Keratinocyte (primary cell): ENCODE data around the gene CCDC146. TPM values are rescaled to one million over a fixed set of nuclear protein-coding genes. Genes with fewer than 3 reads are reported as not detected.

Experiments used
- DNase-seq: peaks from one replicate; pipeline ENCODE4 v3.0.0-alpha.2; 2011; ENCODE audit warnings: low read depth, missing footprints, low spot score
- FAIRE-seq: peaks from 2 replicates; lab custom pipeline; 2011; peaks lifted over from hg19 to GRCh38; lab: Jason Lieb, UNC
- H2AFZ ChIP-seq: 2 replicates; pipeline ENCODE4 v1.6.0; 2012; ENCODE audit warnings: low read length, control low read depth, inconsistent platforms; ENCODE audit not compliant: control insufficient read depth
- H3K27ac ChIP-seq: 2 replicates; pipeline ENCODE4 v1.5.1; 2011; ENCODE audit warnings: low read length; ENCODE audit not compliant: control insufficient read depth, insufficient read depth
- H3K27me3 ChIP-seq: 3 replicates; pipeline ENCODE4 v1.6.0; 2011; ENCODE audit warnings: low read length; ENCODE audit not compliant: control insufficient read depth, insufficient read depth; ENCODE audit errors: extremely low read depth
- H3K36me3 ChIP-seq, 2 experiments: 2 replicates in 1 of 2; 3 replicates in 1 of 2; pipeline ENCODE4 v1.5.1; 2011; ENCODE audit warnings: low read length in 2 of 2, mild to moderate bottlenecking in 1 of 2; ENCODE audit not compliant: control insufficient read depth in 2 of 2, insufficient read depth in 2 of 2; ENCODE audit errors: extremely low read depth in 1 of 2
- H3K4me1 ChIP-seq: 3 replicates; pipeline ENCODE4 v1.5.1; 2011; ENCODE audit warnings: low read length; ENCODE audit not compliant: control insufficient read depth, insufficient read depth; ENCODE audit errors: extremely low read depth
- H3K4me2 ChIP-seq: 3 replicates; pipeline ENCODE4 v1.6.0; 2011; ENCODE audit warnings: low read depth, low read length; ENCODE audit not compliant: control insufficient read depth, insufficient read depth; ENCODE audit errors: extremely low read depth
- H3K4me3 ChIP-seq, 3 experiments: fragments of 200-600 bp in 1 of 3; sonication (generic) in 1 of 3; 2 replicates in 2 of 3; 3 replicates in 1 of 3; pipeline ENCODE4 v1.5.1; 2011 to 2016; ENCODE audit warnings: low read length in 3 of 3, mild to moderate bottlenecking in 3 of 3, control low read depth in 2 of 3, inconsistent platforms in 1 of 3, low read depth in 1 of 3, mixed read lengths in 1 of 3, mixed run types in 1 of 3, moderate library complexity in 1 of 3; ENCODE audit not compliant: control insufficient read depth in 2 of 3, insufficient read depth in 2 of 3; ENCODE audit errors: extremely low read depth in 1 of 3
- H3K79me2 ChIP-seq: 2 replicates; pipeline ENCODE4 v1.6.0; 2012; ENCODE audit warnings: low read length; ENCODE audit not compliant: control insufficient read depth, insufficient read depth
- H3K9ac ChIP-seq: 3 replicates; pipeline ENCODE4 v1.6.0; 2011; ENCODE audit warnings: low read length; ENCODE audit not compliant: control insufficient read depth, insufficient read depth; ENCODE audit errors: extremely low read depth
- H3K9me1 ChIP-seq: 3 replicates; pipeline ENCODE4 v1.6.0; 2011; ENCODE audit warnings: low read length; ENCODE audit not compliant: control insufficient read depth, insufficient read depth; ENCODE audit errors: extremely low read depth
- H3K9me3 ChIP-seq: 2 replicates; pipeline ENCODE4 v1.5.1; 2012; ENCODE audit warnings: low read depth, low read length; ENCODE audit not compliant: control insufficient read depth
- H4K20me1 ChIP-seq: 3 replicates; pipeline ENCODE4 v1.6.0; 2011; ENCODE audit warnings: low read length; ENCODE audit not compliant: control insufficient read depth, insufficient read depth; ENCODE audit errors: extremely low read depth
- CTCF ChIP-seq, 3 experiments: IDR thresholded peaks in 1 of 3; conservative IDR thresholded peaks in 1 of 3; optimal IDR thresholded peaks in 1 of 3; 2 replicates in 2 of 3; 3 replicates in 1 of 3; pipeline versions ENCODE3 to v1.5.1; 2011; ENCODE audit warnings: low read length in 3 of 3, mild to moderate bottlenecking in 3 of 3, moderate library complexity in 2 of 3, control low read depth in 1 of 3, inconsistent platforms in 1 of 3; ENCODE audit not compliant: insufficient read depth in 2 of 3; ENCODE audit errors: extremely low read depth in 1 of 3
- EZH2 ChIP-seq: IDR thresholded peaks from one replicate; pipeline ENCODE4 v1.6.1; 2012; ENCODE audit warnings: inconsistent platforms, mild to moderate bottlenecking, low read length, moderate library complexity
- dilution Hi-C: fragments of 300-500 bp; cut with MboI; formaldehyde crosslinking; loops from one replicate; pipeline ENCODE4 v1.7.0; 2020; ENCODE audit warnings: low sequenced_read_pairs; ENCODE audit not compliant: extremely low pct_ligation_motif_present
- polyA plus RNA-seq, 5 experiments: library from polyadenylated mRNA; depleted of rRNA in 3 of 5; stranded (reverse) in 3 of 5; stranded (forward) in 1 of 5; unstranded in 1 of 5; fragments of >200 nt; gene quantifications; 1 replicate in 1 of 5; 2 replicates in 3 of 5; 3 replicates in 1 of 5; pipeline versions ENCODE4 v1.2.1 to v1.2.3, GENCODE V29; 2011 to 2012; ENCODE audit warnings: missing spikeins in 2 of 5, low read depth in 1 of 5, low replicate concordance in 1 of 5

Gene CCDC146
- polyA plus RNA-seq, 1 donor (not counting 4 experiments of a cell fraction or from before 2014, with no cell fraction given) = 5.7 TPM

DNA sequence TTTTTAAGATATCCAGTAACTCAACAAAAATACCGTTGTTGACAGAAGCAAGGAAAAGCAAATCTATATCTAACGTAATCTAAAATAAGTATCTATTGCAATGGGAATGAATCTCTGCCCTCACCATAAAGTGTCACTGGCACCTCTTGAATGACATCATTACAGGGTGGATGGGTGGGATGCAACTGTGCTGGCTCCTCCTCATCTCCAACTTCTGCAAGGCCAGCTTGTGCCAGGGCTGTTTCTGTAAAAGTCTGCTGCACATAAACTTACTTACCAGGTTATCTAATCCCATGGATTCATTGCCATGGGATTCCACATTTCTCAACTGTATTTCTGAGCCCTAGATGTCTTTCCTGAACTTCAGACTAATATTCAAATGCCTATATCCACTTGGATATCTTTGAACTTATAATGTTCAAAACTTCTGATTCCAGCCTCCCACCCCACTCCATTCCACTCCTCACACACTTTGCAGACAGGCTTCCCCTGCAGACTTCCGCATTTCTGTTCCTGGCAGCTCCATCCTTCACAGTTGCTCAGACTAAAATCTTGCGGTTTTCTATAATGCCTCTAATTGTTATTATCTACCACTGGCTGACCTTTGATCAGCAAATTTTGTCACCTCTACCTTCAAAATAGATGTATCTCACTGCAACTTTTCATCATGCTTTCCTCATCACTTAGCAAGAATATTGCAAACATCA lies 66.5 kb downstream of the CCDC146 start:
- Histone ChIP-seq H3K4me2 (no peak overlapping the region), H3K27ac (no peak overlapping the region), H3K4me3 (no peak overlapping the region), H3K4me1 (no peaks in the 10 kb centered on the region), H4K20me1 (no peaks in the 10 kb centered on the region), H3K9me3 (no peaks in the 10 kb centered on the region), H3K9me1 (no peaks in the 10 kb centered on the region), H3K36me3 (no peaks in the 10 kb centered on the region), H3K27me3 (no peaks in the 10 kb centered on the region), H3K79me2 (no peaks in the 10 kb centered on the region), H2AFZ (no peak overlapping the region), H3K9ac (no peak overlapping the region)
- FAIRE-seq (no peak), DNase-seq (no peak)
- dilution Hi-C loops = no loop called here
- TF ChIP-seq CTCF (optimal IDR thresholded peaks at IDR 0.05 in 1 of 3, IDR thresholded peaks at IDR 0.05 in 1 of 3, conservative IDR thresholded peaks at IDR 0.05 in 1 of 3; ENCODE audit: extremely low read depth in 1 of 3, insufficient read depth in 2 of 3, low read length in 3 of 3) (no peak), EZH2 (no peak)

DNA sequence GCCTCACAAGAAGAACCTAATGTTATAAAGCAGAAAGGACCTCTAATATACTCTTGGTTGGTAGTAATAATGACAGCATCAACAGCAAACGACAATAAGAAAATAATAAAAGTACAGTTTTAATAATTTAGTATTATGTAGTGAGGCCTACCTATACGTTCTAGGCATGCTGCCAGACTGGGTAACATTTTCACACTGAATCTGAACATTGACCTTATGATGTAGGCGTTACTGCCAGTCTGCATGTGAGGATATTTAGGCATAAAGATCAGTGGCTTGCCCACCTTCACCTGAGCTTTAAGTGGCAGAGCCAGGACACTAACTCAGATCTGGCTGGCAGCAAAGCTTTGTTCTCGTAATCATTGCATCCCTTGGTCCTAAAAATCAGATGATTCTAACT lies 74.7 kb downstream of the CCDC146 start:
- TF ChIP-seq CTCF (optimal IDR thresholded peaks at IDR 0.05 in 1 of 3, IDR thresholded peaks at IDR 0.05 in 1 of 3, conservative IDR thresholded peaks at IDR 0.05 in 1 of 3; ENCODE audit: extremely low read depth in 1 of 3, insufficient read depth in 2 of 3, low read length in 3 of 3) = no peak
- TF ChIP-seq EZH2 = no peak
- Histone ChIP-seq H3K36me3 (no peaks in the 10 kb centered on the region), H3K4me3 (no peak overlapping the region), H3K9ac (no peak overlapping the region), H3K9me1 (no peaks in the 10 kb centered on the region), H3K4me2 (no peak overlapping the region), H4K20me1 (no peaks in the 10 kb centered on the region), H3K9me3 (no peaks in the 10 kb centered on the region), H3K4me1 (peaks cover 3% of the 10 kb centered on the region), H3K27ac (no peak overlapping the region), H3K27me3 (no peaks in the 10 kb centered on the region), H2AFZ (no peak overlapping the region), H3K79me2 (no peaks in the 10 kb centered on the region)
- DNase-seq = no peak
- FAIRE-seq = peak; percentile 13
- dilution Hi-C loops = no loop called here
